ENCODE data around the gene PLAGL1.

Gene PLAGL1

GRCh38 chr6:143902827-143903226 is 105.2 kb downstream of the PLAGL1 start:
- Histone ChIP-seq H2AFZ (ENCODE audit: low read length) (no peak overlapping the region), H3F3A (ENCODE audit: insufficient read depth, low read length) (no peaks in the 10 kb centered on the region)

GRCh38 chr6:143901885-143902750 is 105.9 kb downstream of the PLAGL1 start:
- no peak overlapping the region for H3K4me3 ChIP-seq (ENCODE audit: low read depth, low read length, poor library complexity, severe bottlenecking)
- no peaks in the 10 kb centered on the region for H3F3A ChIP-seq (ENCODE audit: insufficient read depth, low read length)
- TF ChIP-seq CTCF (IDR thresholded peaks at IDR 0.05; ENCODE audit: low read length) (no peak), EZH2 (IDR thresholded peaks at IDR 0.05; ENCODE audit: borderline replicate concordance, low read length) (no peak)
- no peak overlapping the region for H3K27ac ChIP-seq (ENCODE audit: low read depth, low read length, poor library complexity, severe bottlenecking)
- H3K4me2 ChIP-seq (ENCODE audit: low read length): no peak overlapping the region
- no peaks in the 10 kb centered on the region for H3K9me3 ChIP-seq (ENCODE audit: low read length)
- H3K36me3 ChIP-seq (ENCODE audit: insufficient read depth, low read length): no peaks in the 10 kb centered on the region
- H3K27me3 ChIP-seq (ENCODE audit: insufficient read depth, low read length): no peaks in the 10 kb centered on the region
- H4K20me1 ChIP-seq (ENCODE audit: insufficient read depth, low read length): no peaks in the 10 kb centered on the region
- H3K79me2 ChIP-seq (ENCODE audit: insufficient read depth, low read length): no peaks in the 10 kb centered on the region
- H3K9me2 ChIP-seq (ENCODE audit: low read depth, low read length): no peaks in the 10 kb centered on the region
- H3K4me1 ChIP-seq (ENCODE audit: insufficient read depth, low read length, severe bottlenecking): no peaks in the 10 kb centered on the region
- H3K9ac ChIP-seq (ENCODE audit: low read length): no peak overlapping the region
- H2AFZ ChIP-seq (ENCODE audit: low read length): no peak overlapping the region

More at GRCh38 chr6:143902827-143903226, 105.2 kb downstream of the PLAGL1 start:
- H3K27me3 ChIP-seq (ENCODE audit: insufficient read depth, low read length): no peaks in the 10 kb centered on the region
- no peaks in the 10 kb centered on the region for H3K9me3 ChIP-seq (ENCODE audit: low read length)
- no peak overlapping the region for H3K27ac ChIP-seq (ENCODE audit: low read depth, low read length, poor library complexity, severe bottlenecking)
- no peaks in the 10 kb centered on the region for H3K36me3 ChIP-seq (ENCODE audit: insufficient read depth, low read length)
- H3K4me2 ChIP-seq (ENCODE audit: low read length): no peak overlapping the region
- no peak overlapping the region for H3K9ac ChIP-seq (ENCODE audit: low read length)
- no peaks in the 10 kb centered on the region for H3K9me2 ChIP-seq (ENCODE audit: low read depth, low read length)
- H3K4me1 ChIP-seq (ENCODE audit: insufficient read depth, low read length, severe bottlenecking): no peaks in the 10 kb centered on the region
- H3K79me2 ChIP-seq (ENCODE audit: insufficient read depth, low read length): no peaks in the 10 kb centered on the region
- H3K4me3 ChIP-seq (ENCODE audit: low read depth, low read length, poor library complexity, severe bottlenecking): no peak overlapping the region
- no peak for TF ChIP-seq EZH2 (IDR thresholded peaks at IDR 0.05; ENCODE audit: borderline replicate concordance, low read length)
- TF ChIP-seq CTCF (IDR thresholded peaks at IDR 0.05; ENCODE audit: low read length): no peak
- no peaks in the 10 kb centered on the region for H4K20me1 ChIP-seq (ENCODE audit: insufficient read depth, low read length)

- no peak overlapping the region for H2AFZ ChIP-seq (ENCODE audit: low read length)
- H3K9me3 ChIP-seq (ENCODE audit: low read length): no peaks in the 10 kb centered on the region
- H4K20me1 ChIP-seq (ENCODE audit: insufficient read depth, low read length): no peaks in the 10 kb centered on the region
- H3K27ac ChIP-seq (ENCODE audit: low read depth, low read length, poor library complexity, severe bottlenecking): no peak overlapping the region
- no peak overlapping the region for H3K9ac ChIP-seq (ENCODE audit: low read length)
- no peaks in the 10 kb centered on the region for H3F3A ChIP-seq (ENCODE audit: insufficient read depth, low read length)
- H3K4me1 ChIP-seq (ENCODE audit: insufficient read depth, low read length, severe bottlenecking): no peaks in the 10 kb centered on the region
- no peak overlapping the region for H3K4me2 ChIP-seq (ENCODE audit: low read length)
- no peaks in the 10 kb centered on the region for H3K9me2 ChIP-seq (ENCODE audit: low read depth, low read length)
- no peak overlapping the region for H3K4me3 ChIP-seq (ENCODE audit: low read depth, low read length, poor library complexity, severe bottlenecking)
- no peak for TF ChIP-seq EZH2 (IDR thresholded peaks at IDR 0.05; ENCODE audit: borderline replicate concordance, low read length)
- TF ChIP-seq CTCF (IDR thresholded peaks at IDR 0.05; ENCODE audit: low read length): no peak
- H3K36me3 ChIP-seq (ENCODE audit: insufficient read depth, low read length): no peaks in the 10 kb centered on the region
- H3K27me3 ChIP-seq (ENCODE audit: insufficient read depth, low read length): no peaks in the 10 kb centered on the region
- no peaks in the 10 kb centered on the region for H3K79me2 ChIP-seq (ENCODE audit: insufficient read depth, low read length)
Measured at GRCh38 chr6:143900358-143900757, 107.7 kb downstream of the PLAGL1 start.
